GM19328 (cell line): ENCODE measurements around the gene CHST13.
"Not testable (repeated sequence)": the region's sequence is repeated elsewhere in the genome, so short reads cannot be mapped to it uniquely, and the experiment has no call there.

ENCODE experiments used
- ATAC-seq: cut with Tn5 transposase; IDR thresholded peaks from one replicate; pipeline ENCODE4 v1.9.1; 2021; ENCODE audit warnings: mild to moderate bottlenecking, moderate library complexity; ENCODE audit not compliant: unreplicated experiment

CHST13 gene

GRCh38 chr3:126524429-126524988 lies 554 bp downstream of the CHST13 start:
- ATAC-seq, result no peak

GRCh38 chr3:126525091-126525852 lies 1.3 kb downstream of the CHST13 start:
- no peak for ATAC-seq

- ATAC-seq, result no peak
Observed at GRCh38 chr3:126525853-126526667, 2.1 kb downstream of the CHST13 start.

GRCh38 chr3:126526668-126527005 lies 2.7 kb downstream of the CHST13 start:
- no peak for ATAC-seq

GRCh38 chr3:126527006-126527405 lies 3.1 kb downstream of the CHST13 start:
- ATAC-seq, result no peak

- ATAC-seq, result no peak
Observed at GRCh38 chr3:126527455-126528211, 3.7 kb downstream of the CHST13 start.

GRCh38 chr3:126528419-126528799 lies 4.5 kb downstream of the CHST13 start:
- no peak for ATAC-seq

GRCh38 chr3:126528800-126529541 lies 5.0 kb downstream of the CHST13 start:
- no peak for ATAC-seq

- no peak for ATAC-seq
Observed at GRCh38 chr3:126529585-126530170, 5.7 kb downstream of the CHST13 start.

GRCh38 chr3:126530171-126531050 lies 6.5 kb downstream of the CHST13 start:
- no peak for ATAC-seq

- ATAC-seq, result no peak
Observed at GRCh38 chr3:126531051-126531330, 7.0 kb downstream of the CHST13 start.

GRCh38 chr3:126533506-126533905 lies 9.6 kb downstream of the CHST13 start:
- ATAC-seq, result no peak

GRCh38 chr3:126534716-126535115 lies 10.8 kb downstream of the CHST13 start:
- ATAC-seq, result not testable (repeated sequence)

GRCh38 chr3:126535636-126536035 lies 11.7 kb downstream of the CHST13 start:
- ATAC-seq, result no peak

- ATAC-seq, result no peak
Observed at GRCh38 chr3:126536126-126536525, 12.2 kb downstream of the CHST13 start.

- ATAC-seq, result no peak
Observed at GRCh38 chr3:126537116-126537729, 13.3 kb downstream of the CHST13 start.

- ATAC-seq, result no peak
Observed at GRCh38 chr3:126537730-126538281, 13.9 kb downstream of the CHST13 start.

- no peak for ATAC-seq
Observed at GRCh38 chr3:126538316-126538715, 14.4 kb downstream of the CHST13 start.

GRCh38 chr3:126538966-126539365 lies 15.0 kb downstream of the CHST13 start:
- no peak for ATAC-seq
